Measurements from ENCODE around the gene TBL1Y.

TBL1Y gene

GRCh38 chrY:6929237-6929636 is 18.7 kb downstream of the TBL1Y start:
- Histone ChIP-seq H3K27me3 (ENCODE audit: control insufficient read depth, insufficient read depth, low read length) (no peaks in the 10 kb centered on the region), H3K9ac (ENCODE audit: low read length) (no peak overlapping the region), H3K4me3 (ENCODE audit: low read length) (no peak overlapping the region), H3K4me1 (ENCODE audit: control insufficient read depth, insufficient read depth, low read length) (no peaks in the 10 kb centered on the region), H3K9me3 (ENCODE audit: control insufficient read depth, low read length) (no peaks in the 10 kb centered on the region), H3K36me3 (ENCODE audit: control insufficient read depth, insufficient read depth, low read length) (no peaks in the 10 kb centered on the region)

- no peak overlapping the region for H3K4me3 ChIP-seq (ENCODE audit: low read length)
- H3K9ac ChIP-seq (ENCODE audit: low read length), result no peak overlapping the region
- no peaks in the 10 kb centered on the region for H3K9me3 ChIP-seq (ENCODE audit: control insufficient read depth, low read length)
- no peaks in the 10 kb centered on the region for H3K36me3 ChIP-seq (ENCODE audit: control insufficient read depth, insufficient read depth, low read length)
- H3K4me1 ChIP-seq (ENCODE audit: control insufficient read depth, insufficient read depth, low read length), result no peaks in the 10 kb centered on the region
- no peaks in the 10 kb centered on the region for H3K27me3 ChIP-seq (ENCODE audit: control insufficient read depth, insufficient read depth, low read length)
These were observed 21.4 kb downstream of the TBL1Y start for GRCh38 chrY:6931779-6932396.

DNA sequence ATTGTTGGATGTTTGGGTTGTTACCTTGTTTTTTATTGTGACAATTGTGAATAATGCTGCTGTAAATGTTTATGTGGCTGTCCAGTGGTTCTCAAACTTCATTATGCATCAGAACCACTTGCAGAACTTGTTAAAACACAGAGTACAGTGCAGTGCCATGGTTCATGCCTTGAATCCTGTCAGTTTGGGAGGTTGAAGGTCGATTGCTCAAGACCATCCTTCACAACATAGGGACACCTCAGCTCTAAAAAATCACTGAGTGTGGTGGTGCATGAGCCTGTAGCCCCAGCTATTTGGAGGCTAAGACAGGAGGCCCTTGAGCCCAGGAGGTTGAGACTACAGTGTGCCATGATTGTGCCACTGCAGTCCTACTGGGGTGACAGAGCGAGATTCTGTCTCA is 25.0 kb downstream of the TBL1Y start:
- H3K9ac ChIP-seq (ENCODE audit: low read length), result no peak overlapping the region
- no peaks in the 10 kb centered on the region for H3K4me1 ChIP-seq (ENCODE audit: control insufficient read depth, insufficient read depth, low read length)
- H3K36me3 ChIP-seq (ENCODE audit: control insufficient read depth, insufficient read depth, low read length), result no peaks in the 10 kb centered on the region
- no peaks in the 10 kb centered on the region for H3K9me3 ChIP-seq (ENCODE audit: control insufficient read depth, low read length)
- H3K4me3 ChIP-seq (ENCODE audit: low read length), result no peak overlapping the region
- no peaks in the 10 kb centered on the region for H3K27me3 ChIP-seq (ENCODE audit: control insufficient read depth, insufficient read depth, low read length)

- no peaks in the 10 kb centered on the region for H3K36me3 ChIP-seq (ENCODE audit: control insufficient read depth, insufficient read depth, low read length)
- H3K4me1 ChIP-seq (ENCODE audit: control insufficient read depth, insufficient read depth, low read length), result no peaks in the 10 kb centered on the region
- no peaks in the 10 kb centered on the region for H3K27me3 ChIP-seq (ENCODE audit: control insufficient read depth, insufficient read depth, low read length)
- H3K9me3 ChIP-seq (ENCODE audit: control insufficient read depth, low read length), result no peaks in the 10 kb centered on the region
- H3K9ac ChIP-seq (ENCODE audit: low read length), result no peak overlapping the region
- no peak overlapping the region for H3K4me3 ChIP-seq (ENCODE audit: low read length)
These were observed 37.2 kb downstream of the TBL1Y start for GRCh38 chrY:6947695-6948094.

GRCh38 chrY:6948378-6948777 is 37.9 kb downstream of the TBL1Y start:
- no peaks in the 10 kb centered on the region for H3K9me3 ChIP-seq (ENCODE audit: control insufficient read depth, low read length)
- H3K4me1 ChIP-seq (ENCODE audit: control insufficient read depth, insufficient read depth, low read length), result no peaks in the 10 kb centered on the region
- no peak overlapping the region for H3K4me3 ChIP-seq (ENCODE audit: low read length)
- H3K9ac ChIP-seq (ENCODE audit: low read length), result no peak overlapping the region
- H3K36me3 ChIP-seq (ENCODE audit: control insufficient read depth, insufficient read depth, low read length), result no peaks in the 10 kb centered on the region
- H3K27me3 ChIP-seq (ENCODE audit: control insufficient read depth, insufficient read depth, low read length), result no peaks in the 10 kb centered on the region

DNA sequence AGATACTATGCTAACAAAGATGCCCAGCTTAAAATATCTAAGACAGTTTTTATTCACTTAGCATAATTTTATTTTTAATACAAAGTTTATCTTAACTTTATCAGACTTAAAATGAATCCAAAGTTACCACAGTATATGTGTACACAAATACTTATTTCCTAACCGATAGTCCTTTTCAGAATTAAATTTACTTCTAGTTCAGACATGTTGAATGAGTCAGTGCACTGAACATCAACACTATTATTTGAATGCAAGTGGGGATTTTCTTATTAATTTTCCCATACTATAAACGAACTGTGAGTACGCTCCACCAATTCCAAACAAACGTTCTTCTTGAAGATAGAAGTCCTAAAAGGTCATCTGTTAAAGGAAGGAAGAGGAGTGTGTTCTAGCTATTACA is 39.5 kb downstream of the TBL1Y start:
- H3K27me3 ChIP-seq (ENCODE audit: control insufficient read depth, insufficient read depth, low read length), result no peaks in the 10 kb centered on the region

GRCh38 chrY:6964732-6965131 is 54.2 kb downstream of the TBL1Y start:
- no peaks in the 10 kb centered on the region for H3K36me3 ChIP-seq (ENCODE audit: control insufficient read depth, insufficient read depth, low read length)
- H3K9ac ChIP-seq (ENCODE audit: low read length), result no peak overlapping the region
- H3K4me1 ChIP-seq (ENCODE audit: control insufficient read depth, insufficient read depth, low read length), result no peaks in the 10 kb centered on the region
- H3K9me3 ChIP-seq (ENCODE audit: control insufficient read depth, low read length), result no peaks in the 10 kb centered on the region
- H3K27me3 ChIP-seq (ENCODE audit: control insufficient read depth, insufficient read depth, low read length), result no peaks in the 10 kb centered on the region
- no peak overlapping the region for H3K4me3 ChIP-seq (ENCODE audit: low read length)

More for the DNA sequence above, 39.5 kb downstream of the TBL1Y start:
- Histone ChIP-seq H3K4me3 (ENCODE audit: low read length) (no peak overlapping the region), H3K9ac (ENCODE audit: low read length) (no peak overlapping the region), H3K36me3 (ENCODE audit: control insufficient read depth, insufficient read depth, low read length) (no peaks in the 10 kb centered on the region), H3K4me1 (ENCODE audit: control insufficient read depth, insufficient read depth, low read length) (no peaks in the 10 kb centered on the region), H3K9me3 (ENCODE audit: control insufficient read depth, low read length) (no peaks in the 10 kb centered on the region)

- H3K36me3 ChIP-seq (ENCODE audit: control insufficient read depth, insufficient read depth, low read length), result no peaks in the 10 kb centered on the region
- no peak overlapping the region for H3K4me3 ChIP-seq (ENCODE audit: low read length)
- no peaks in the 10 kb centered on the region for H3K27me3 ChIP-seq (ENCODE audit: control insufficient read depth, insufficient read depth, low read length)
- H3K9ac ChIP-seq (ENCODE audit: low read length), result no peak overlapping the region
- no peaks in the 10 kb centered on the region for H3K4me1 ChIP-seq (ENCODE audit: control insufficient read depth, insufficient read depth, low read length)
- H3K9me3 ChIP-seq (ENCODE audit: control insufficient read depth, low read length), result no peaks in the 10 kb centered on the region
These were observed 56.0 kb downstream of the TBL1Y start for GRCh38 chrY:6966521-6966920.

DNA sequence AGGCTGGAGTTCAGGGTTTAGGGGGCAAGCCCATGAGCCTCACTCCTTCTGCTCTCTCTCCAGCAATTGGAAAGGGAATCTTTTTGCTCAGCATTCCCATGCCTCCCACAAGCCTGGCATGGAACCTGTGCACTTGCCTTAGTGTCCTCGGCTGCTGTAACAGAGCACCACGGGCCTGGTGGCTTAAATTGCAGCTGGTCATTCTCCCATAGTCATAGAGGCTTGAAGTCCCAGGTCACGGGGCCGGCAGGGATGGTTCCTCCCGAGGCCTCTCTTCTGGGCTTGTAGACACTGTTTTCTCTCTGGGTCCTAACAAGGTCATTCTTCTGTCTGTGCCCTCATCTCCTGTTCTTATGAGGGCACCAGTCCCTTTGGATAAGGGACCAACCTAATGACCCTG is 57.2 kb downstream of the TBL1Y start:
- H3K4me3 ChIP-seq (ENCODE audit: low read length), result no peak overlapping the region
- no peaks in the 10 kb centered on the region for H3K36me3 ChIP-seq (ENCODE audit: control insufficient read depth, insufficient read depth, low read length)
- H3K4me1 ChIP-seq (ENCODE audit: control insufficient read depth, insufficient read depth, low read length), result no peaks in the 10 kb centered on the region
- no peaks in the 10 kb centered on the region for H3K9me3 ChIP-seq (ENCODE audit: control insufficient read depth, low read length)
- no peaks in the 10 kb centered on the region for H3K27me3 ChIP-seq (ENCODE audit: control insufficient read depth, insufficient read depth, low read length)
- no peak overlapping the region for H3K9ac ChIP-seq (ENCODE audit: low read length)

GRCh38 chrY:6968191-6968590 is 57.7 kb downstream of the TBL1Y start:
- H3K4me1 ChIP-seq (ENCODE audit: control insufficient read depth, insufficient read depth, low read length), result no peaks in the 10 kb centered on the region
- H3K9me3 ChIP-seq (ENCODE audit: control insufficient read depth, low read length), result no peaks in the 10 kb centered on the region
- no peak overlapping the region for H3K9ac ChIP-seq (ENCODE audit: low read length)
- H3K27me3 ChIP-seq (ENCODE audit: control insufficient read depth, insufficient read depth, low read length), result no peaks in the 10 kb centered on the region
- no peak overlapping the region for H3K4me3 ChIP-seq (ENCODE audit: low read length)
- no peaks in the 10 kb centered on the region for H3K36me3 ChIP-seq (ENCODE audit: control insufficient read depth, insufficient read depth, low read length)

GRCh38 chrY:6972271-6972887 is 61.9 kb downstream of the TBL1Y start:
- Histone ChIP-seq H3K4me3 (ENCODE audit: low read length) (no peak overlapping the region), H3K36me3 (ENCODE audit: control insufficient read depth, insufficient read depth, low read length) (no peaks in the 10 kb centered on the region), H3K9ac (ENCODE audit: low read length) (no peak overlapping the region), H3K9me3 (ENCODE audit: control insufficient read depth, low read length) (no peaks in the 10 kb centered on the region), H3K4me1 (ENCODE audit: control insufficient read depth, insufficient read depth, low read length) (no peaks in the 10 kb centered on the region), H3K27me3 (ENCODE audit: control insufficient read depth, insufficient read depth, low read length) (no peaks in the 10 kb centered on the region)

DNA sequence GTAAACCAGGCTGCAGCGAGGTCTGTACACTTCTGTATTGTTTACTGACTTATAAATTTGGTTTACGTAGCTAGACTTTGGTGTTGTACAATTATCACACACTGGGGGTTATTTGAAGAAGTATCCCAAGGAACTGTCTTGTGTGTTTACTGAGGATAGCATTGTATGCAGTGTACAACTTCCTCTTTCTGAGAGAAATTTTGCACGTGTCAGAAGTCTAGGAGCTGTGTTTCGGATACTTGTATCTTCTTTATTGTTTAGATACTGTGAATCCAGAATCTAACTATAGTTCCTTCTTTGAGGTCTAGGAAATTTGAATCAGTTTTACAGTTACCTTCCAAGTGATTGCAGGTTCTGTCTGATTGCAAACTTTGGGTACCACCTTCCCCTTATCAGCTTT is 64.5 kb downstream of the TBL1Y start:
- Histone ChIP-seq H3K36me3 (ENCODE audit: control insufficient read depth, insufficient read depth, low read length) (no peaks in the 10 kb centered on the region), H3K9ac (ENCODE audit: low read length) (no peak overlapping the region), H3K4me3 (ENCODE audit: low read length) (no peak overlapping the region), H3K27me3 (ENCODE audit: control insufficient read depth, insufficient read depth, low read length) (no peaks in the 10 kb centered on the region), H3K4me1 (ENCODE audit: control insufficient read depth, insufficient read depth, low read length) (no peaks in the 10 kb centered on the region), H3K9me3 (ENCODE audit: control insufficient read depth, low read length) (no peaks in the 10 kb centered on the region)

DNA sequence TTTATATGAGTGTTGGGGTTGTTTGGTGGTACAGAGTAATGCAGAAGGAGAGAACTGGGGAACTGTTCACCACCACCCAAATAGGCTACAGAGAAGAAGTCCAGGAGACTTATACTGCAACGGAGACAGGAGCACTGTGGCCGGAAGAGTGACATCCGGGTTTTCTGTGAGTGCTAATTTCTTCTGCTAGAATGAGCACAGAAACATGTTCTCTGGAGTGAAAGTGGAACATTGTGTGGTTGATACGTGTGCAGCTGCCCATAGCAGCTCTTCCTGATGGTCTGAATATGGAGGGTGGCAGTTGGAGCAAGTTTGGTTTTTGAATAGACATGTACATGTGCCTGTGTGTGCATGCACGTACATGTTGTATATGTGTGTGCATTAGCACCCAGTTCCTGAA is 67.3 kb downstream of the TBL1Y start:
- Histone ChIP-seq H3K4me3 (ENCODE audit: low read length) (no peak overlapping the region), H3K4me1 (ENCODE audit: control insufficient read depth, insufficient read depth, low read length) (no peaks in the 10 kb centered on the region), H3K27me3 (ENCODE audit: control insufficient read depth, insufficient read depth, low read length) (no peaks in the 10 kb centered on the region), H3K9me3 (ENCODE audit: control insufficient read depth, low read length) (no peaks in the 10 kb centered on the region), H3K36me3 (ENCODE audit: control insufficient read depth, insufficient read depth, low read length) (no peaks in the 10 kb centered on the region), H3K9ac (ENCODE audit: low read length) (no peak overlapping the region)

Measured in mucosa of stomach (tissue), 1 donor.